ENCODE measurements around the gene ZNF621. TPM values are rescaled to one million over a fixed set of nuclear protein-coding genes. Genes with fewer than 3 reads are reported as not detected.

The ZNF621 gene
- total RNA-seq, 1 experiment from 2014 or later = 16.9 TPM

Other genes with a start within 250 kb of the ZNF621 start
- gene EIF1B, start 215.3 kb upstream of the ZNF621 start, total RNA-seq (2014; rRNA removed; shearing (Covaris generic)) = 17.0 and 26.3 TPM in 2 replicates
- gene ENTPD3, start 137.8 kb upstream of the ZNF621 start, total RNA-seq (2014; rRNA removed; shearing (Covaris generic)) = not detected in 2 replicates
- gene RPL14, start 67.6 kb upstream of the ZNF621 start, total RNA-seq (2014; rRNA removed; shearing (Covaris generic)) = 313 and 589 TPM in 2 replicates
- 4.9 and 5.1 TPM in 2 replicates for gene ZNF619, start 47.8 kb upstream of the ZNF621 start, total RNA-seq (2014; rRNA removed; shearing (Covaris generic))
- 2.5 and 2.7 TPM in 2 replicates for gene ZNF620, start 18.9 kb upstream of the ZNF621 start, total RNA-seq (2014; rRNA removed; shearing (Covaris generic))

Measured in A172 (cell line).